Motor neuron (in vitro differentiated cells): ENCODE measurements around the gene GLOD4. TPM values are rescaled to one million over a fixed set of nuclear protein-coding genes. Genes with fewer than 3 reads are reported as not detected.
A peak's percentile ranks its signal among the peaks of the same experiment; 100 is the strongest.
"Not testable (repeated sequence)": the region's sequence is repeated elsewhere in the genome, so short reads cannot be mapped to it uniquely, and the experiment has no call there.

ENCODE experiments used
- ATAC-seq, 8 experiments: fragments of 200-7000 bp; cut with Tn5 transposase; replicated peaks in 6 of 8; 2 replicates each; pipeline ENCODE4 v1.8.0; 2021; ENCODE audit warnings: mild to moderate bottlenecking in 8 of 8, moderate library complexity in 8 of 8
- H3K27ac ChIP-seq, 2 donors: fragments of 250-450 bp; sonication (Bioruptor Pico); 2 replicates each; pipeline ENCODE4 v1.9.0; 2021; ENCODE audit warnings: antibody characterized with exemption in 2 of 2, mild to moderate bottlenecking in 2 of 2, moderate library complexity in 1 of 2
- H3K4me1 ChIP-seq, 2 donors: fragments of 250-450 bp; sonication (Bioruptor Pico); replicated peaks in 1 of 2; 2 replicates each; pipeline ENCODE4 v1.6.1; 2021; ENCODE audit warnings: antibody characterized with exemption in 2 of 2, mild to moderate bottlenecking in 2 of 2, moderate library complexity in 1 of 2
- H3K4me3 ChIP-seq, 5 donors: fragments of 250-450 bp; sonication (Bioruptor Pico); 2 replicates each; pipeline ENCODE4 v1.9.0; 2021; ENCODE audit warnings: antibody characterized with exemption in 5 of 5, mild to moderate bottlenecking in 5 of 5, moderate library complexity in 4 of 5
- WGBS, 10 experiments: fragments of 450-650 bp; shearing (Covaris generic); methylation state at CpG; one replicate each; pipeline ENCODE4 v1.0.0; 2022; 5-methylcytosine and 5-hydroxymethylcytosine counted together
- in situ Hi-C, 9 experiments: fragments of 400-800 bp; cut with MboI; loops; one replicate each; pipeline ENCODE4 v1.15.0; 2021; ENCODE audit warnings: low sequenced_read_pairs in 9 of 9, low pct_unique_long_range_greater_than_20kb in 2 of 9; ENCODE audit not compliant: unreplicated experiment in 9 of 9
- total RNA-seq, 8 experiments: library from RNA; unstranded; fragments of 300-600 nt; gene quantifications; 2 replicates each; pipeline versions ENCODE4 v1.2.3 to v1.2.4, GENCODE V29; 2022

Gene GLOD4
- total RNA-seq, 8 experiments from 2014 or later = 50.8 to 90.4 (median 60.2) TPM

- H3K4me3 ChIP-seq, H3K4me1 ChIP-seq, H3K27ac ChIP-seq, in situ Hi-C loops, ATAC-seq: not testable (repeated sequence)
- WGBS, 10 experiments = 71 to 90% (median 77%) methylated on average over 2 to 12 of the region's 15 CpGs; no CpG with 5 or more reads in 1 of the 10 experiments
Observed at GRCh38 chr17:756010-756567, 26.0 kb downstream of the GLOD4 start.

GRCh38 chr17:755319-755961, 26.6 kb downstream of the GLOD4 start:
- H3K4me3 ChIP-seq, in situ Hi-C loops, ATAC-seq, H3K4me1 ChIP-seq, H3K27ac ChIP-seq: not testable (repeated sequence)
- 30 to 99% (median 88%) methylated on average over 2 to 9 of the region's 9 CpGs; no CpG with 5 or more reads in 1 of the 10 experiments for WGBS, 10 experiments

DNA sequence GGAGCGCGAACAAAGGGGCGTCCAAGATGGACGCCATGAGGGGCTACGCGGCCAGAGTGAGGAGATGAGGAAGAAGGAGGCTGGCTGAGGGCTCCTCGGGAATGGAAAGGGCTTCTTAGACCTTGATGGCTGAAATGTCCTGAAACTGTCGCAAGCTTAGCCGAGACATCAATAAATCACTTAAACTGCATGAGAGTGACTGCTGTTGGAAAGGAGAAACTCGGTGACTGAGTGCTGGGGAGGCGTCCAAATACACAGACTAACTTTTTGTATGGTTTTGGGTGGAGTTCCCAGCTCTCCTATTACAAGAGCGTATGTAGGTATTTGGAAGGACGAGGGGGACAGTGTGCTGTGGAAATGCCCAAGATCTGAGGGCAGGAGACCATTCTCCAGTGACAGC, 28.7 kb downstream of the GLOD4 start:
- in situ Hi-C loops = no loop called here
- H3K4me3 ChIP-seq = no peak overlapping the region
- no peak overlapping the region for H3K27ac ChIP-seq
- peaks cover 9 to 10% of the 10 kb centered on the region in 2 donors for H3K4me1 ChIP-seq
- 0 to 93% (median 78%) methylated on average over 2 to 7 of the region's 13 CpGs; no CpG with 5 or more reads in 6 of the 10 experiments for WGBS, 10 experiments
- peak in 1 of 8 experiments; percentile 3 for ATAC-seq

DNA sequence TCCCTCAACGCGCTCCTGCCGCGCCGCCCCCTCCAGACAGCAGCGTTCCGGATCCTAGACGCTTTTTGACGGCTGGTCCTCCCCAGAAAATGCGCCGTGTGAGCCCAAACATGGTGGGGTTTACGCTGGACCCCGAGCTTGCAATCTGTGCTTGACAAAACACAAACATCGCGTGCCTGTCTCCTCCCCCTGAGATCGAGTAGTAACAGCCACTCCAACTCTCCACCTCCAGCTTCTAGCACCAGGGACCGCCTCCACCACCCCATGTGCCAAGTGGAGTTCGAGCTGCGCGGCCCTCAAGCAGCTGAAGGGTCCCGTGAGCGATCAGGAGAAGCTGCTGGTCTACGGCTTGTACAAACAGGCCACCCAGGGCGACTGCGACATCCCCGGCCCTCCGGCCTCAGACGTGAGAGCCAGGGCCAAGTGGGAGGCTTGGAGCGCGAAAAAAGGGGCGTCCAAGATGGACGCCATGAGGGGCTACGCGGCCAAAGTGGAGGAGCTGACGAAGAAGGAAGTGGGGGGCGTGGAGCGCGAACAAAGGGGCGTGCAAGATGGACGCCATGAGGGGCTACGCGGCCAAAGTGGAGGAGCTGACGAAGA, 29.4 kb downstream of the GLOD4 start:
- peak in 2 of 8 experiments; percentile 39 to 45 for ATAC-seq
- peak overlapping the region; percentile 66 to 80 for H3K27ac ChIP-seq
- 40 to 100% (median 75%) methylated on average over 2 to 14 of the region's 43 CpGs; no CpG with 5 or more reads in 5 of the 10 experiments for WGBS, 10 experiments
- peaks cover 9 to 10% of the 10 kb centered on the region in 2 donors for H3K4me1 ChIP-seq
- in situ Hi-C loops = no loop called here
- peak overlapping the region; percentile 60 to 93 (median 82) for H3K4me3 ChIP-seq

GRCh38 chr17:752002-752619, 30.0 kb downstream of the GLOD4 start, which contains the start of gene GEMIN4:
Gene GEMIN4, minus strand, starts transcription at chr17:752264. Its CDS starts 122 bp downstream, at chr17:752142.
- WGBS, 10 experiments = 0% methylated on average over 6 of the region's 87 CpGs; no CpG with 5 or more reads in 9 of the 10 experiments
- in situ Hi-C loops = no loop called here
- ATAC-seq = peak; percentile 75 to 93 (median 91)

DNA sequence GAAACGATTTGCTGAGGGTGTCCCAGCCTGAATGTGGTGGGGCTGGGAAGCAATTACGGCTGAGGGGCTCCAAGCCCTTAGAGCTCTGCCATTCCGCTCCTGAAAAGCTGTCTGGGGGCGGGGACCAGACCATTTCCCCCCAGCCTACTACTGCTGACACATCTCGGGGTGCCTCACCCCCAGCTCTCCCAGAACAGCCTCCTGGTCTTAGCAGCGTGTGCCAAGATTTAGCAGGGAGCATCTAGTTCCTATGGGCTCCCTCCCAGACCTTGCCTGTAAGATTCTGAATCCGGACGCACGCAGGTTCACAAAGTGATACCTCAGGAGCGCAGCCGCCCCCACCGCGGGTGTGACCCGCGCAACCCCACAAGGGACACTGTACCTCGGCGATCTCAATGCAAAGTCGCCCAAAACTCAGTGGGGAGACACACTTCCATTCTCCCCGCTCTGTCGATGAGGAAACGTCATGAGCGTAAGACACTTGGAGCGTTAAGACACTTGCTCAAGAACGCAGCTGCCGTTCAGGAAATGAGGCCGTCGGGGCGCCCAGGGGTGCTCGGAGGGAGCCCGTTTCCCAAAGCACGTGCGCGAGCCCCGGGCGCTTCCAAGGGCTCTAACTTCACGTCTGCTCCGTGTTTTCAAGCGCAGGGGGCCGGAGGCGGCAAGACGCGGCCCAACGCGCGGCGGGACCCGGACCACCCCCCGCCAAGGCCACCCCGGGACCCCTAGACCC, 30.6 kb downstream of the GLOD4 start:
- in situ Hi-C loops = no loop called here
- ATAC-seq = peak; percentile 24 to 41 (median 30)
- WGBS, 10 experiments = 0 to 20% (median 0%) methylated on average over 2 to 4 of the region's 49 CpGs; no CpG with 5 or more reads in 3 of the 10 experiments
- Histone ChIP-seq H3K4me1 (peaks cover 9 to 10% of the 10 kb centered on the region in 2 donors), H3K27ac (peak overlapping the region; percentile 42 to 74), H3K4me3 (peak overlapping the region; percentile 60 to 93 (median 82))

More at GRCh38 chr17:752002-752619, 30.0 kb downstream of the GLOD4 start, which contains the start of gene GEMIN4:
- Histone ChIP-seq H3K27ac (peak within 1 kb of the TSS; percentile 66 to 80), H3K4me3 (peak within 1 kb of the TSS; percentile 60 to 93 (median 82)), H3K4me1 (peaks cover 9 to 10% of the 10 kb centered on the region in 2 donors)

GRCh38 chr17:750431-751037, 31.5 kb downstream of the GLOD4 start:
- WGBS, 10 experiments = 0 to 100% (median 80%) methylated on average over 1 to 6 of the region's 8 CpGs
- no peak for ATAC-seq
- in situ Hi-C loops = no loop called here

DNA sequence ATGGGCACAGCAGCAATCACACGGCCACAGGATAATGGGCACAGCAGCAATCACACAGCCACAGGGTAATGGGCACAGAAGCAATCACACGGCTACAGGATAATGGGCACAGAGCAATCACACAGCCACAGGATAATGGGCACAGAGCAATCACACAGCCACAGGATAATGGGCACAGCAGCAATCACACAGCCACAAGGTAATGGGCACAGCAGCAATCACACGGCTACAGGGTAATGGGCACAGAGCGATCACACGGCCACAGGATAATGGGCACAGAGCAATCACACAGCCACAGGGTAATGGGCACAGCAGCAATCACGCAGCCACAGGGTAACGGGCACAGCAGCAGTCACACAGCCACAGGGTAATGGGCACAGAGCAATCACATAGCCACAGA, 32.7 kb downstream of the GLOD4 start:
- 0% methylated on average over 1 of the region's 7 CpGs; no CpG with 5 or more reads in 9 of the 10 experiments for WGBS, 10 experiments
- H3K4me1 ChIP-seq, H3K4me3 ChIP-seq, ATAC-seq, H3K27ac ChIP-seq, in situ Hi-C loops: not testable (repeated sequence)

More at GRCh38 chr17:750431-751037, 31.5 kb downstream of the GLOD4 start:
- Histone ChIP-seq H3K4me3 (peak overlapping the region; percentile 60 to 93 (median 82)), H3K27ac (no peak overlapping the region), H3K4me1 (peaks cover 9 to 10% of the 10 kb centered on the region in 2 donors)

- in situ Hi-C loops, H3K4me1 ChIP-seq, H3K4me3 ChIP-seq, ATAC-seq, H3K27ac ChIP-seq: not testable (repeated sequence)
- WGBS, 10 experiments = 60 to 100% methylated on average over 1 of the region's 4 CpGs; no CpG with 5 or more reads in 8 of the 10 experiments
Observed at GRCh38 chr17:748604-749003, 33.5 kb downstream of the GLOD4 start.

DNA sequence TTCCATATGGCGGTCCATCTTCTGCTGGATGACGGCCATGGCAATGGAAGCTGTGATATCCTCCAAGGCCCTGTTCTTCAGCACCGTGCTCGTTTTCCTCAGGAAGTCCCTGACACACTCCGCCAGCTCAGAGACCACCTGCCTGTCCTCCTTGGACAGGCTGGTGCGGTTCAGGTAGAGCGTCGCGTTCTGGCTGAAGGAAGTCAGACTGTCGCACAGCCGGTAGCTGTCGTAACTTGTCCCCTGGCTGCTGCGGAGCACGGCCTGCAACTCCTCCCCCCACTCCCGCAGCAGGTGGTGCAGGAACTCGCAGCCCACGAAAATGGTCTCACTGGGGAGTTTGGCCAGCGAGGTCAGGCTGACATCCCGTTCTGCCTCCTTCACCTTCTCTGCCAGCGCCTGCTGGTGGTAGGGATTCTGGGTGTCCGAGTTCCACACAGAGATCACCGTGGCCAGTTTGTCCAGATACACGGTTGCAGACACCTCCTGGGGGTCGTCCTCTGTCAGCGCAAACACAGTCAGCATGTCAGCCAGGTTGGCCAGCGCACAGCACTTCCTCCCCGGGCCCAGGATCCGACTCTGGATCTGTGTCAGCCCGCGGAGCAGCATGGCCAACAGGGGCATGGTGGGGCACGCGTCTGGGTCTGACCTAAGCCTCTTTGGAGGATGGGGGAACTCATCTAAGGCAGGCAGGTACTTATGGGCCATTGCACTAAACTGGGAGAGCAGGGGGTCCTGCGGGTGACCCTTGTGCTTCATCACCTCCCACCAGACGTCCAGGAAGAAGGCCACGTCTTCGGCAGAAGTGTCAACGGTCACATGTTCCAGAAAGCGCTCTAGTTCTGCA, 35.1 kb downstream of the GLOD4 start:
- Histone ChIP-seq H3K4me1 (peaks cover 5 to 10% of the 10 kb centered on the region in 2 donors), H3K4me3 (no peak overlapping the region), H3K27ac (no peak overlapping the region)
- in situ Hi-C loops = no loop called here
- no peak for ATAC-seq
- 87 to 97% (median 92%) methylated on average over 2 to 21 of the region's 38 CpGs; no CpG with 5 or more reads in 5 of the 10 experiments for WGBS, 10 experiments

DNA sequence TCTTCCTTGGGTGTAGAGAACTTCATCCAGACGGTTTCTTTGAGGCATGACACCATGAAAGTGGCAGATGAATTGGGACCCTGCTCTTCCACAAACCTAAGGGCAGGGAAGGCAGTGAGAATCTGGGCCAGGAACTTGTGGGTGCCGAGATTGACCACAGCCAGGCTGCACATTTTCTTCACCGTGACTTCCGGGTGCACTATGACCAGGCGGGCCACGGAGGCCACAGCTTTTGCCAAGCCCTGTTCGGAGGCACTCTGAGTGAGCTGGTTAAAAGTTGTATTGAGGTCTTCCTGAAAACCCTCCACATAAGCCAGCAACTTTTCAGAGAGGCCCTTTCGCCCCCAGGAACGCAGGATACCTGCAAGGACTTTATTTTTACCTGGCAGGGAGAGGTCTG, 35.9 kb downstream of the GLOD4 start:
- in situ Hi-C loops = no loop called here
- ATAC-seq = no peak
- Histone ChIP-seq H3K4me1 (peaks cover 5 to 10% of the 10 kb centered on the region in 2 donors), H3K4me3 (no peak overlapping the region), H3K27ac (no peak overlapping the region)
- WGBS, 10 experiments = 83 to 100% (median 93%) methylated on average over 1 to 7 of the region's 9 CpGs; no CpG with 5 or more reads in 4 of the 10 experiments
